PFSK-1 (cell line): Measurements from ENCODE around the gene PRKN.

Experiments used
- POLR2AphosphoS5 ChIP-seq: IDR thresholded peaks from 2 replicates; pipeline ENCODE4 v1.6.1; 2012; ENCODE audit warnings: low read depth, mild to moderate bottlenecking, control low read depth, low read length, moderate library complexity
- TAF1 ChIP-seq: IDR thresholded peaks from 2 replicates; pipeline ENCODE4 v1.6.1; 2012; ENCODE audit warnings: low read length, control low read depth, borderline replicate concordance; ENCODE audit not compliant: insufficient read depth

GRCh38 chr6:161788531-161788930 is 939.0 kb downstream of the PRKN start:
- TF ChIP-seq POLR2AphosphoS5, result no peak
- TF ChIP-seq TAF1, result no peak
